HL-60 (cell line): ENCODE data around the gene RANBP3.

ENCODE experiments used
- GABPA ChIP-seq: IDR thresholded peaks from 2 replicates; pipeline ENCODE4 v1.6.1; 2012; ENCODE audit warnings: low read depth
- POLR2AphosphoS5 ChIP-seq: IDR thresholded peaks from 2 replicates; pipeline ENCODE4 v1.6.1; 2012; ENCODE audit warnings: low read depth
- TF ChIP-seq, protein P1 (sequence below): IDR thresholded peaks from one replicate; pipeline ENCODE4 v1.5.1; 2011; ENCODE audit warnings: low read length, control low read depth, inconsistent platforms; ENCODE audit not compliant: insufficient read depth

DNA sequence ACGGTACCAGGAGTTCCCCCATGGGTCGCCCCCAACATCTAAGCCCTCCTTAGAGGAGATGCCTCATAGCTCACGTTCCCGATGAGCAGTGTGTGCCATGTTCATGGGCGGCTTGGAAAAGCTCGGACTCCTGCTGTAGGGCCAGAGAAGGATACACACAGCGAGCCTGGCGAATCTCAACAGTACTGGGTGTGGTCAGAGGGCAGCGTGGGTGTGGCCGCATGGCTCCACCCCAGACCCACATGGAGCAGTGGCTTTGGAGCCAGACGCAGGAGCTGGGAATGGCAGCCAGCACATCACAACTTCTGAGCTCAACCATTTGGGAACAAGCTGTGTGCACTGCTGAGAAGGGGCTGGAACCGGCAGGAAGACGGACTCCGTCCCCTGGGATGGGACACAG, 48.3 kb downstream of the RANBP3 start:
- TF ChIP-seq, protein P1, sequence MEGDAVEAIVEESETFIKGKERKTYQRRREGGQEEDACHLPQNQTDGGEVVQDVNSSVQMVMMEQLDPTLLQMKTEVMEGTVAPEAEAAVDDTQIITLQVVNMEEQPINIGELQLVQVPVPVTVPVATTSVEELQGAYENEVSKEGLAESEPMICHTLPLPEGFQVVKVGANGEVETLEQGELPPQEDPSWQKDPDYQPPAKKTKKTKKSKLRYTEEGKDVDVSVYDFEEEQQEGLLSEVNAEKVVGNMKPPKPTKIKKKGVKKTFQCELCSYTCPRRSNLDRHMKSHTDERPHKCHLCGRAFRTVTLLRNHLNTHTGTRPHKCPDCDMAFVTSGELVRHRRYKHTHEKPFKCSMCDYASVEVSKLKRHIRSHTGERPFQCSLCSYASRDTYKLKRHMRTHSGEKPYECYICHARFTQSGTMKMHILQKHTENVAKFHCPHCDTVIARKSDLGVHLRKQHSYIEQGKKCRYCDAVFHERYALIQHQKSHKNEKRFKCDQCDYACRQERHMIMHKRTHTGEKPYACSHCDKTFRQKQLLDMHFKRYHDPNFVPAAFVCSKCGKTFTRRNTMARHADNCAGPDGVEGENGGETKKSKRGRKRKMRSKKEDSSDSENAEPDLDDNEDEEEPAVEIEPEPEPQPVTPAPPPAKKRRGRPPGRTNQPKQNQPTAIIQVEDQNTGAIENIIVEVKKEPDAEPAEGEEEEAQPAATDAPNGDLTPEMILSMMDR = no peak
- TF ChIP-seq POLR2AphosphoS5 = no peak
- no peak for TF ChIP-seq GABPA
